CD14-positive monocyte (primary cell): ENCODE measurements around the gene JPT1. TPM values are rescaled to one million over a fixed set of nuclear protein-coding genes. Genes with fewer than 3 reads are reported as not detected.
A peak's percentile ranks its signal among the peaks of the same experiment; 100 is the strongest.

ENCODE experiments used
- DNase-seq, 3 donors: peaks; one replicate each; pipeline ENCODE4 v3.0.0-alpha.2; 2011 to 2022
- H2AFZ ChIP-seq: 2 replicates; pipeline ENCODE4 v1.6.0; 2012; ENCODE audit warnings: mild to moderate bottlenecking, low read depth, low read length, inconsistent platforms; ENCODE audit not compliant: insufficient read depth, poor library complexity, severe bottlenecking
- H3K27ac ChIP-seq, 2 donors: 1 replicate in 1 of 2; 2 replicates in 1 of 2; pipeline ENCODE4 v1.5.1; 2012 to 2013; ENCODE audit warnings: low read length in 2 of 2, control low read depth in 1 of 2, inconsistent platforms in 1 of 2, low read depth in 1 of 2, mild to moderate bottlenecking in 1 of 2
- H3K27me3 ChIP-seq, 2 donors: one replicate each; pipeline versions ENCODE4 v1.6.0 to v1.6.1; 2011 to 2013; ENCODE audit warnings: low read length in 2 of 2; ENCODE audit not compliant: control insufficient read depth in 2 of 2, insufficient read depth in 2 of 2
- H3K36me3 ChIP-seq, 2 donors: replicated peaks in 1 of 2; 1 replicate in 1 of 2; 2 replicates in 1 of 2; pipeline versions ENCODE4 v1.5.1 to v1.6.1; 2012 to 2013; ENCODE audit warnings: low read length in 2 of 2, control low read depth in 1 of 2, inconsistent platforms in 1 of 2, mild to moderate bottlenecking in 1 of 2; ENCODE audit not compliant: insufficient read depth in 2 of 2, control insufficient read depth in 1 of 2
- H3K4me1 ChIP-seq, 2 donors: 1 replicate in 1 of 2; 2 replicates in 1 of 2; pipeline versions ENCODE4 v1.5.1 to v1.6.1; 2012 to 2013; ENCODE audit warnings: low read length in 2 of 2, control low read depth in 1 of 2, inconsistent platforms in 1 of 2, mild to moderate bottlenecking in 1 of 2, moderate library complexity in 1 of 2; ENCODE audit not compliant: insufficient read depth in 2 of 2, control insufficient read depth in 1 of 2
- H3K4me2 ChIP-seq: replicated peaks from 2 replicates; pipeline ENCODE3; 2012; ENCODE audit warnings: low read length, moderate library complexity, mild to moderate bottlenecking; ENCODE audit not compliant: poor library complexity, severe bottlenecking; ENCODE audit errors: extremely low read depth
- H3K4me3 ChIP-seq, 3 experiments: fragments of 200-600 bp in 1 of 3; sonication (generic) in 1 of 3; replicated peaks in 1 of 3; 1 replicate in 2 of 3; 2 replicates in 1 of 3; pipeline ENCODE4 v1.5.1; 2011 to 2013; ENCODE audit warnings: low read length in 3 of 3, mild to moderate bottlenecking in 3 of 3, control low read depth in 2 of 3, low read depth in 2 of 3, inconsistent platforms in 1 of 3, moderate library complexity in 1 of 3
- H3K79me2 ChIP-seq: 2 replicates; pipeline ENCODE4 v1.6.0; 2012; ENCODE audit warnings: mild to moderate bottlenecking, control low read depth, inconsistent platforms, low read length, moderate library complexity; ENCODE audit not compliant: insufficient read depth
- H3K9ac ChIP-seq: 2 replicates; pipeline ENCODE4 v1.6.0; 2017; ENCODE audit warnings: low read length, mild to moderate bottlenecking; ENCODE audit not compliant: insufficient read depth, poor library complexity, severe bottlenecking
- H3K9me3 ChIP-seq, 2 donors: replicated peaks in 1 of 2; 1 replicate in 1 of 2; 2 replicates in 1 of 2; pipeline versions ENCODE4 v1.5.1 to v1.6.1; 2012 to 2013; ENCODE audit warnings: low read length in 2 of 2, control low read depth in 1 of 2; ENCODE audit not compliant: control insufficient read depth in 1 of 2, insufficient read depth in 1 of 2
- H4K20me1 ChIP-seq: 2 replicates; pipeline ENCODE4 v1.6.0; 2012; ENCODE audit warnings: mild to moderate bottlenecking, low read length, control low read depth, moderate library complexity; ENCODE audit not compliant: insufficient read depth
- H3K27ac Mint-ChIP-seq, 7 donors: one replicate each; pipeline ENCODE4 v1.8.0; 2020; ENCODE audit warnings: mild to moderate bottlenecking in 7 of 7, mixed read lengths in 7 of 7, moderate library complexity in 6 of 7, inconsistent platforms in 2 of 7
- H3K27me3 Mint-ChIP-seq, 3 donors: one replicate each; pipeline ENCODE4 v1.8.0; 2021 to 2022; ENCODE audit warnings: low read depth in 3 of 3, mild to moderate bottlenecking in 3 of 3, mixed read lengths in 3 of 3, moderate library complexity in 3 of 3, inconsistent platforms in 1 of 3
- H3K36me3 Mint-ChIP-seq, 2 donors: one replicate each; pipeline ENCODE4 v1.8.0; 2020; ENCODE audit warnings: mixed read lengths in 2 of 2, inconsistent platforms in 1 of 2, mild to moderate bottlenecking in 1 of 2
- H3K4me1 Mint-ChIP-seq: one replicate; pipeline ENCODE4 v1.8.0; 2020; ENCODE audit warnings: mild to moderate bottlenecking, mixed read lengths
- H3K4me3 Mint-ChIP-seq, 2 donors: one replicate each; pipeline ENCODE4 v1.8.0; 2020; ENCODE audit warnings: mild to moderate bottlenecking in 2 of 2, mixed read lengths in 2 of 2, moderate library complexity in 1 of 2
- H3K9me3 Mint-ChIP-seq, 7 donors: one replicate each; pipeline ENCODE4 v1.8.0; 2020 to 2022; ENCODE audit warnings: mixed read lengths in 7 of 7, mild to moderate bottlenecking in 6 of 7, moderate library complexity in 6 of 7, inconsistent platforms in 2 of 7
- WGBS: methylation state at CpG from one replicate; pipeline ENCODE4 v1.1.5; 2013; ENCODE audit warnings: missing lambda C conversion rate; ENCODE audit not compliant: insufficient coverage; 5-methylcytosine and 5-hydroxymethylcytosine counted together
- intact Hi-C, 2 donors: fragments of 100-400 bp; cut with micrococcal nuclease; formaldehyde crosslinking; loops; one replicate each; pipeline versions ENCODE4 v1.15.0 to v1.15.1; 2023
- polyA plus RNA-seq, 3 donors: library from polyadenylated mRNA; depleted of rRNA in 1 of 3; unstranded in 2 of 3; stranded (reverse) in 1 of 3; fragments of 300-500 nt in 2 of 3; fragments of >200 nt in 1 of 3; fragmentation: Illumina TruSeq in 2 of 3; gene quantifications; 1 replicate in 2 of 3; 2 replicates in 1 of 3; pipeline ENCODE4 v1.2.3, GENCODE V29; 2012 to 2021
- TF ChIP-seq, protein P1 (sequence below): fragments of 200-600 bp; IDR thresholded peaks from one replicate; pipeline ENCODE4 v1.8.0; 2022; ENCODE audit warnings: antibody characterized with exemption, mild to moderate bottlenecking

The JPT1 gene
- polyA plus RNA-seq, 3 donors, result 79.7 to 181 (median 156) TPM

DNA sequence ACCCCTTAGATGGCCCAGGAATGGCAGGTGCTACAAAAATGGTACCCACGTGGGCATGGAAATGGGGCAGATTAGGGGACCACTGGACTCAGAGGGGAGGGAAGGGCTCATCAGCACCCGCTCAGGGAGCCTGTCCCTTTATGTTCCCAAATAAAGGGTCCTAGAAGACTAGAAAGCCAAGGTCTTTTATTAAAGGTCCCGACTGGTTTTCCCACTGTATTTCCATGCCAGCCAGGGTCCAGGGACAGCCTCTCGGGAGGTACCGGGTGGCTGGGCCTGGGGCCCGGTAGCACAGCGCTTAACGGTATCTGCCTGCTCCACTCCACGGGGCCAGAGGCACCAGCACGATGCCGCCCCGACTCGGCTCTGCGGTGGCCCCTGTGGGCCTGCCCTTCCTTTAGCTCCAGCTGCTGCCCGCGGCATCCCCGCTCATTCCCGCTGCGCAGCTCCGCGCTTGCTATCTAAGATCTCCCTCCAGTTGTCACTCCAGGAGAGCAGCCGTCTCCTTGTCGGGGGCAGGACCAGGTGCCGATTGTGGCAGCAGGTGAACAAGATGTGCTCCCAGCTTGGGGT, 24.2 kb downstream of the JPT1 start:
- TF ChIP-seq, protein P1, sequence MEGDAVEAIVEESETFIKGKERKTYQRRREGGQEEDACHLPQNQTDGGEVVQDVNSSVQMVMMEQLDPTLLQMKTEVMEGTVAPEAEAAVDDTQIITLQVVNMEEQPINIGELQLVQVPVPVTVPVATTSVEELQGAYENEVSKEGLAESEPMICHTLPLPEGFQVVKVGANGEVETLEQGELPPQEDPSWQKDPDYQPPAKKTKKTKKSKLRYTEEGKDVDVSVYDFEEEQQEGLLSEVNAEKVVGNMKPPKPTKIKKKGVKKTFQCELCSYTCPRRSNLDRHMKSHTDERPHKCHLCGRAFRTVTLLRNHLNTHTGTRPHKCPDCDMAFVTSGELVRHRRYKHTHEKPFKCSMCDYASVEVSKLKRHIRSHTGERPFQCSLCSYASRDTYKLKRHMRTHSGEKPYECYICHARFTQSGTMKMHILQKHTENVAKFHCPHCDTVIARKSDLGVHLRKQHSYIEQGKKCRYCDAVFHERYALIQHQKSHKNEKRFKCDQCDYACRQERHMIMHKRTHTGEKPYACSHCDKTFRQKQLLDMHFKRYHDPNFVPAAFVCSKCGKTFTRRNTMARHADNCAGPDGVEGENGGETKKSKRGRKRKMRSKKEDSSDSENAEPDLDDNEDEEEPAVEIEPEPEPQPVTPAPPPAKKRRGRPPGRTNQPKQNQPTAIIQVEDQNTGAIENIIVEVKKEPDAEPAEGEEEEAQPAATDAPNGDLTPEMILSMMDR, result no peak
- WGBS, result 91% methylated on average over 23 of the region's 24 CpGs
- H3K4me3 Mint-ChIP-seq, result no peak overlapping the region
- H3K27me3 ChIP-seq, result no peaks in the 10 kb centered on the region
- peak overlapping the region; percentile 85 for H2AFZ ChIP-seq
- peaks cover 27% of the 10 kb centered on the region for H3K4me1 Mint-ChIP-seq
- peak overlapping the region; percentile 93 for H3K4me2 ChIP-seq
- H3K9ac ChIP-seq, result peak overlapping the region; percentile 76
- no peak for DNase-seq
- peaks cover 19 to 28% of the 10 kb centered on the region in 2 donors for H3K36me3 ChIP-seq
- peak overlapping the region in 2 of 7 donors; percentile 50 to 69 for H3K27ac Mint-ChIP-seq
- no peak overlapping the region for H3K27ac ChIP-seq
- no peaks in the 10 kb centered on the region for H3K9me3 ChIP-seq
- H3K36me3 Mint-ChIP-seq, result peaks cover 19 to 34% of the 10 kb centered on the region in 2 donors
- H3K4me3 ChIP-seq, result peak overlapping the region in 1 of 3 experiments; percentile 92
- intact Hi-C loops, result no loop called here
- H3K4me1 ChIP-seq, result peaks cover 25 to 38% of the 10 kb centered on the region in 2 donors
- no peaks in the 10 kb centered on the region for H3K27me3 Mint-ChIP-seq
- H4K20me1 ChIP-seq, result peaks cover 18% of the 10 kb centered on the region
- H3K79me2 ChIP-seq, result peaks cover 22% of the 10 kb centered on the region
- H3K9me3 Mint-ChIP-seq, result no peaks in the 10 kb centered on the region

DNA sequence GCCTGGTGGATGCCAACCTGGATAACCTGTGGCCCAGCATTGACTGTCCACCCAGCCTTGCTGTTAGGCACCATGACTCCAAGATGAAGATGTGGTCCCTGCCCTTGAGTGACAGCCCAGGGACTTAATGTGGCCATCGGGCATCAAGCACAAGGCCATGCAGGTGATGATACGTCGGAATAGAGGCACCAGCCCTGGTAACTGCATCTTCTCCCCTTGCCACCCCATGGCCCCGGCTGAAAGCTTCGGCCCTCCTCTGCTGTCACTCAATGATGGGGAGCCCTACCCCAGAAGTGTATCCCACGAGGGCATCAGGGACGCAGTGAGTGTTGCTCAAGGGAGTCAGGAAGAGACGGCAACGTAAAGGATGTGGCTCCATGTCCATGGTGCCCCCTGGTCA, 24.7 kb downstream of the JPT1 start:
- no peak overlapping the region for H3K4me2 ChIP-seq
- H3K4me3 Mint-ChIP-seq, result no peak overlapping the region
- H3K9ac ChIP-seq, result no peak overlapping the region
- H3K36me3 ChIP-seq, result peaks cover 18 to 23% of the 10 kb centered on the region in 2 donors
- H3K9me3 Mint-ChIP-seq, result no peaks in the 10 kb centered on the region
- peaks cover 33% of the 10 kb centered on the region for H3K4me1 Mint-ChIP-seq
- WGBS, result 93% methylated on average over 9 of the region's 9 CpGs
- H3K9me3 ChIP-seq, result no peaks in the 10 kb centered on the region
- TF ChIP-seq, protein P1, result no peak
- H3K36me3 Mint-ChIP-seq, result peaks cover 18 to 32% of the 10 kb centered on the region in 2 donors
- H3K27me3 ChIP-seq, result no peaks in the 10 kb centered on the region
- peak overlapping the region in 1 of 7 donors; percentile 18 for H3K27ac Mint-ChIP-seq
- H2AFZ ChIP-seq, result no peak overlapping the region
- no peak overlapping the region for H3K27ac ChIP-seq
- H4K20me1 ChIP-seq, result peaks cover 24% of the 10 kb centered on the region
- no peak overlapping the region for H3K4me3 ChIP-seq
- H3K27me3 Mint-ChIP-seq, result no peaks in the 10 kb centered on the region
- DNase-seq, result no peak
- H3K79me2 ChIP-seq, result peaks cover 27% of the 10 kb centered on the region
- intact Hi-C loops, result no loop called here
- peaks cover 30 to 44% of the 10 kb centered on the region in 2 donors for H3K4me1 ChIP-seq
